Liver (tissue), 9 donors: ENCODE data around the gene GPR37. TPM values are rescaled to one million over a fixed set of nuclear protein-coding genes. Genes with fewer than 3 reads are reported as not detected.

Experiments
- DNase-seq: peaks from one replicate; pipeline ENCODE4 v3.0.0-alpha.2; 2017; ENCODE audit warnings: low spot score
- H3K27ac ChIP-seq, 2 donors: one replicate each; pipeline ENCODE4 v1.7.0; 2013; ENCODE audit warnings: inconsistent platforms in 2 of 2, low read length in 2 of 2, control low read depth in 1 of 2, low read depth in 1 of 2, mild to moderate bottlenecking in 1 of 2
- H3K27me3 ChIP-seq, 4 donors: one replicate each; pipeline versions ENCODE4 v1.6.1 to v1.7.0; 2013; ENCODE audit warnings: low read length in 3 of 4, inconsistent platforms in 1 of 4, mild to moderate bottlenecking in 1 of 4, moderate library complexity in 1 of 4; ENCODE audit not compliant: control insufficient read depth in 4 of 4, insufficient read depth in 4 of 4
- H3K36me3 ChIP-seq, 4 donors: one replicate each; pipeline versions ENCODE4 v1.6.1 to v1.7.0; 2013; ENCODE audit warnings: low read length in 3 of 4, mild to moderate bottlenecking in 3 of 4, low read depth in 1 of 4, moderate library complexity in 1 of 4; ENCODE audit not compliant: control insufficient read depth in 4 of 4, insufficient read depth in 3 of 4
- H3K4me1 ChIP-seq, 4 donors: one replicate each; pipeline versions ENCODE4 v1.6.1 to v1.7.0; 2013; ENCODE audit warnings: low read length in 3 of 4, mild to moderate bottlenecking in 3 of 4, moderate library complexity in 1 of 4; ENCODE audit not compliant: control insufficient read depth in 4 of 4, insufficient read depth in 4 of 4
- H3K4me3 ChIP-seq, 3 donors: one replicate each; pipeline versions ENCODE4 v1.6.1 to v1.7.0; 2013; ENCODE audit warnings: low read length in 3 of 3, control low read depth in 1 of 3, low read depth in 1 of 3, mild to moderate bottlenecking in 1 of 3
- H3K9ac ChIP-seq, 2 donors: one replicate each; pipeline ENCODE4 v1.7.0; 2013; ENCODE audit warnings: low read length in 2 of 2, mild to moderate bottlenecking in 2 of 2, moderate library complexity in 2 of 2, control low read depth in 1 of 2, low read depth in 1 of 2
- H3K9me3 ChIP-seq, 4 donors: one replicate each; pipeline versions ENCODE4 v1.6.1 to v1.7.0; 2013; ENCODE audit warnings: low read length in 3 of 4; ENCODE audit not compliant: control insufficient read depth in 4 of 4
- CTCF ChIP-seq: fragments of 150-350 bp; IDR thresholded peaks from 2 replicates; pipeline ENCODE4 v1.5.1; 2017; ENCODE audit warnings: improper control_type of control experiment, low read depth, low read length; ENCODE audit not compliant: missing input control
- GABPA ChIP-seq, 2 donors: IDR thresholded peaks in 1 of 2; conservative IDR thresholded peaks in 1 of 2; 2 replicates each; pipeline ENCODE4 v1.6.1; 2016; ENCODE audit warnings: antibody characterized with exemption in 2 of 2, mild to moderate bottlenecking in 1 of 2, moderate library complexity in 1 of 2
- HNF4A ChIP-seq, 2 donors: conservative IDR thresholded peaks; 2 replicates each; pipeline ENCODE4 v1.6.1; 2016; ENCODE audit warnings: antibody characterized with exemption in 2 of 2, mild to moderate bottlenecking in 2 of 2
- HNF4G ChIP-seq: IDR thresholded peaks from 2 replicates; pipeline ENCODE4 v1.6.1; 2016; ENCODE audit warnings: antibody characterized with exemption
- JUND ChIP-seq, 2 donors: IDR thresholded peaks; 2 replicates each; pipeline ENCODE4 v1.6.1; 2016; ENCODE audit warnings: antibody characterized with exemption in 2 of 2
- NR2F2 ChIP-seq: IDR thresholded peaks from 2 replicates; pipeline ENCODE4 v1.6.1; 2016; ENCODE audit warnings: antibody characterized with exemption
- REST ChIP-seq: IDR thresholded peaks from 2 replicates; pipeline ENCODE4 v1.6.1; 2016; ENCODE audit warnings: antibody characterized with exemption, mild to moderate bottlenecking
- TAF1 ChIP-seq: conservative IDR thresholded peaks from 2 replicates; pipeline ENCODE4 v1.6.1; 2016; ENCODE audit warnings: antibody characterized with exemption, mild to moderate bottlenecking
- YY1 ChIP-seq: IDR thresholded peaks from 2 replicates; pipeline ENCODE4 v1.6.1; 2016; ENCODE audit warnings: antibody characterized with exemption, mild to moderate bottlenecking
- WGBS: extraction: QIAGEN DNeasy Blood & Tissue Kit; methylation state at CpG from one replicate; pipeline ENCODE4 v1.1.7; 2013; 5-methylcytosine and 5-hydroxymethylcytosine counted together
- polyA plus RNA-seq, 2 donors: library from polyadenylated mRNA; stranded (reverse) in 1 of 2; unstranded in 1 of 2; fragments of 200-250 nt in 1 of 2; fragments of >200 nt in 1 of 2; fragmentation: Nextera tagmentation in 1 of 2; extraction: Ambion mirVana in 1 of 2; gene quantifications; one replicate each; pipeline versions ENCODE4 v1.2.1 to v1.2.3, GENCODE V29; 2013 to 2015
- total RNA-seq, 2 donors: library from RNA; depleted of rRNA; stranded (reverse); fragments of >200 nt; gene quantifications; one replicate each; pipeline ENCODE4 v1.2.3, GENCODE V29; 2014
- TF ChIP-seq, protein P1 (sequence below): IDR thresholded peaks from 2 replicates; pipeline ENCODE4 v1.6.1; 2016; ENCODE audit warnings: antibody characterized with exemption
- donor health status: healthy.
- donor health status: healthy.
- donor health status: healthy.
- donor health status: healthy.
- donor health status: healthy.

The GPR37 gene
- total and polyA plus RNA-seq, 4 donors = 0.33 to 12.0 (median 8.7) TPM

DNA sequence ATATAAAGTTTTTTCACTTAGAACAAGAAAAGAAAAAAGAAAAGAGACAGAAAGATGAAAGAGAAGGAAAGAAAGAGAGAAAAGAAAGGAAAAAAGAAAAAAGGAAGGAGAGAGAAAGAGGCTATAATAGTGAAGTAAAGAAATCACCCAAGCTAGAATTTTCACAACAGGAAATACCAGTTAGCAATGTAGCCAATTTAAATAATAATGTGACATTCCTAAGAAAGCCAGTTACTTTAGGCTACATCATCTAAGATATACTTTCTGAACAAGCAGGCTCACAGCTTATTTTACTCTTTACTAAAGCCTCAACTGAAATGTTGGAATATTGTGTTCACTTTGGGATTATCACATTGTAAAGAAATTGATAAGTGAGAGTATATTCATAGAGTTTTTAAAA, 53.6 kb downstream of the GPR37 start (continued):
- TF ChIP-seq CTCF (no peak), GABPA (IDR thresholded peaks at IDR 0.05 in 1 of 2, conservative IDR thresholded peaks at IDR 0.05 in 1 of 2) (no peak), TAF1 (no peak)

- H3K36me3 ChIP-seq = no peaks in the 10 kb centered on the region
- TF ChIP-seq NR2F2 = no peak
- TF ChIP-seq, protein P1, sequence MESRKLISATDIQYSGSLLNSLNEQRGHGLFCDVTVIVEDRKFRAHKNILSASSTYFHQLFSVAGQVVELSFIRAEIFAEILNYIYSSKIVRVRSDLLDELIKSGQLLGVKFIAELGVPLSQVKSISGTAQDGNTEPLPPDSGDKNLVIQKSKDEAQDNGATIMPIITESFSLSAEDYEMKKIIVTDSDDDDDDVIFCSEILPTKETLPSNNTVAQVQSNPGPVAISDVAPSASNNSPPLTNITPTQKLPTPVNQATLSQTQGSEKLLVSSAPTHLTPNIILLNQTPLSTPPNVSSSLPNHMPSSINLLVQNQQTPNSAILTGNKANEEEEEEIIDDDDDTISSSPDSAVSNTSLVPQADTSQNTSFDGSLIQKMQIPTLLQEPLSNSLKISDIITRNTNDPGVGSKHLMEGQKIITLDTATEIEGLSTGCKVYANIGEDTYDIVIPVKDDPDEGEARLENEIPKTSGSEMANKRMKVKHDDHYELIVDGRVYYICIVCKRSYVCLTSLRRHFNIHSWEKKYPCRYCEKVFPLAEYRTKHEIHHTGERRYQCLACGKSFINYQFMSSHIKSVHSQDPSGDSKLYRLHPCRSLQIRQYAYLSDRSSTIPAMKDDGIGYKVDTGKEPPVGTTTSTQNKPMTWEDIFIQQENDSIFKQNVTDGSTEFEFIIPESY = no peak
- TF ChIP-seq REST = no peak
- TF ChIP-seq HNF4A (conservative IDR thresholded peaks at IDR 0.05) = no peak
- TF ChIP-seq JUND (IDR thresholded peaks at IDR 0.05) = no peak
- no peak for TF ChIP-seq GABPA (IDR thresholded peaks at IDR 0.05 in 1 of 2, conservative IDR thresholded peaks at IDR 0.05 in 1 of 2)
- TF ChIP-seq YY1 = no peak
- TF ChIP-seq HNF4G = no peak
- TF ChIP-seq TAF1 = no peak
- TF ChIP-seq CTCF = no peak
- no peak overlapping the region for H3K9ac ChIP-seq
- DNase-seq = no peak
- no peak overlapping the region for H3K4me3 ChIP-seq
- 59% methylated on average over 2 of the region's 2 CpGs for WGBS
- H3K27me3 ChIP-seq = no peaks in the 10 kb centered on the region
- no peaks in the 10 kb centered on the region for H3K4me1 ChIP-seq
- H3K9me3 ChIP-seq = no peaks in the 10 kb centered on the region
- no peak overlapping the region for H3K27ac ChIP-seq
Measured at GRCh38 chr7:124702385-124702784, 63.2 kb downstream of the GPR37 start.
